Right lobe of liver (tissue), 6 donors: ENCODE measurements around the gene LYRM9. TPM values are rescaled to one million over a fixed set of nuclear protein-coding genes. Genes with fewer than 3 reads are reported as not detected.
"Not testable (repeated sequence)": the region's sequence is repeated elsewhere in the genome, so short reads cannot be mapped to it uniquely, and the experiment has no call there.

Source experiments
- ATAC-seq, 4 donors: fragments of 200-7000 bp; cut with Tn5 transposase; one replicate each; pipeline ENCODE4 v1.9.1; 2020; ENCODE audit warnings: mild to moderate bottlenecking in 4 of 4, moderate library complexity in 4 of 4
- DNase-seq, 3 donors: peaks; one replicate each; pipeline ENCODE4 v3.0.0-alpha.2; 2020
- H3K27ac ChIP-seq, 3 donors: fragments of 200-600 bp; one replicate each; pipeline ENCODE4 v1.8.0; 2022
- H3K27me3 ChIP-seq, 2 donors: fragments of 200-600 bp; one replicate each; pipeline ENCODE4 v1.8.0; 2022
- H3K36me3 ChIP-seq, 4 donors: fragments of 200-600 bp; sonication (generic) in 1 of 4; one replicate each; pipeline versions ENCODE4 v1.5.1 to v1.8.0; 2017 to 2022; ENCODE audit warnings: control low read depth in 1 of 4
- H3K4me1 ChIP-seq, 4 donors: fragments of 200-600 bp; sonication (generic) in 1 of 4; one replicate each; pipeline versions ENCODE4 v1.5.1 to v1.8.0; 2017 to 2022; ENCODE audit warnings: control low read depth in 1 of 4
- H3K4me3 ChIP-seq, 3 donors: fragments of 200-600 bp; one replicate each; pipeline ENCODE4 v1.8.0; 2022
- H3K9me3 ChIP-seq, 4 donors: fragments of 200-600 bp; sonication (generic) in 1 of 4; one replicate each; pipeline versions ENCODE4 v1.5.1 to v1.8.0; 2017 to 2022; ENCODE audit warnings: control low read depth in 1 of 4
- POLR2A ChIP-seq: fragments of 450-650 bp; IDR thresholded peaks from one replicate; pipeline ENCODE4 v1.6.1; 2017; ENCODE audit warnings: antibody characterized with exemption, mild to moderate bottlenecking
- WGBS: methylation state at CpG from one replicate; pipeline ENCODE4 v1.1.6; 2018; ENCODE audit warnings: low coverage, low lambda C conversion rate; ENCODE audit not compliant: insufficient coverage; ENCODE audit errors: missing lambda C conversion rate; 5-methylcytosine and 5-hydroxymethylcytosine counted together
- intact Hi-C, 2 donors: fragments of 100-400 bp; cut with DNase I; formaldehyde crosslinking; loops; one replicate each; pipeline versions ENCODE4 v1.11.2 to v1.14.1; 2022
- total RNA-seq, 6 experiments: library from RNA; depleted of rRNA in 2 of 6; stranded (reverse); fragments of >200 nt in 2 of 6; fragmentation: NEBNext Ultra II Directional in 3 of 6; extraction: Animal tissue kit (Norgen Biotek cat#: 25700) in 3 of 6; gene quantifications; one replicate each; pipeline versions ENCODE4 v1.1.0 to v1.2.4, GENCODE V29; 2016 to 2023
- TF ChIP-seq, protein P1 (sequence below), 4 donors: fragments of 200-600 bp in 3 of 4; fragments of 450-650 bp in 1 of 4; IDR thresholded peaks; one replicate each; pipeline versions ENCODE4 v1.5.1 to v1.8.0; 2016 to 2022; ENCODE audit warnings: antibody characterized with exemption in 4 of 4, mild to moderate bottlenecking in 2 of 4
- donor health status: DM: no; HTN: yes; CAD: no.
- donor health status: DM: no; HTN: no; CAD: no.
- donor health status: DM: no; HTN: no; CAD: no.
- donor health status: DM: no; HTN: yes; CAD: no.
- donor health status: DM: no; HTN: yes; CAD: no.

The LYRM9 gene
- total RNA-seq, 6 experiments from 2014 or later: 4.1 to 7.2 (median 5.5) TPM

GRCh38 chr17:27845264-27846041 lies 47.7 kb downstream of the LYRM9 start:
- intact Hi-C loops: no loop called here
- H3K27me3 ChIP-seq: no peaks in the 10 kb centered on the region
- H3K27ac ChIP-seq: peak overlapping the region in 1 of 3 donors; percentile 46
- DNase-seq (no peak), ATAC-seq (peak; percentile 53 to 85 (median 80))
- H3K36me3 ChIP-seq: no peaks in the 10 kb centered on the region
- peaks cover 0 to 25% (median 2%) of the 10 kb centered on the region in 4 donors for H3K4me1 ChIP-seq
- H3K9me3 ChIP-seq: no peaks in the 10 kb centered on the region
- no peak for TF ChIP-seq POLR2A
- TF ChIP-seq, protein P1, sequence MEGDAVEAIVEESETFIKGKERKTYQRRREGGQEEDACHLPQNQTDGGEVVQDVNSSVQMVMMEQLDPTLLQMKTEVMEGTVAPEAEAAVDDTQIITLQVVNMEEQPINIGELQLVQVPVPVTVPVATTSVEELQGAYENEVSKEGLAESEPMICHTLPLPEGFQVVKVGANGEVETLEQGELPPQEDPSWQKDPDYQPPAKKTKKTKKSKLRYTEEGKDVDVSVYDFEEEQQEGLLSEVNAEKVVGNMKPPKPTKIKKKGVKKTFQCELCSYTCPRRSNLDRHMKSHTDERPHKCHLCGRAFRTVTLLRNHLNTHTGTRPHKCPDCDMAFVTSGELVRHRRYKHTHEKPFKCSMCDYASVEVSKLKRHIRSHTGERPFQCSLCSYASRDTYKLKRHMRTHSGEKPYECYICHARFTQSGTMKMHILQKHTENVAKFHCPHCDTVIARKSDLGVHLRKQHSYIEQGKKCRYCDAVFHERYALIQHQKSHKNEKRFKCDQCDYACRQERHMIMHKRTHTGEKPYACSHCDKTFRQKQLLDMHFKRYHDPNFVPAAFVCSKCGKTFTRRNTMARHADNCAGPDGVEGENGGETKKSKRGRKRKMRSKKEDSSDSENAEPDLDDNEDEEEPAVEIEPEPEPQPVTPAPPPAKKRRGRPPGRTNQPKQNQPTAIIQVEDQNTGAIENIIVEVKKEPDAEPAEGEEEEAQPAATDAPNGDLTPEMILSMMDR (IDR thresholded peaks at IDR 0.05): no peak
- 23% methylated on average over 13 of the region's 13 CpGs for WGBS
- H3K4me3 ChIP-seq: no peak overlapping the region

DNA sequence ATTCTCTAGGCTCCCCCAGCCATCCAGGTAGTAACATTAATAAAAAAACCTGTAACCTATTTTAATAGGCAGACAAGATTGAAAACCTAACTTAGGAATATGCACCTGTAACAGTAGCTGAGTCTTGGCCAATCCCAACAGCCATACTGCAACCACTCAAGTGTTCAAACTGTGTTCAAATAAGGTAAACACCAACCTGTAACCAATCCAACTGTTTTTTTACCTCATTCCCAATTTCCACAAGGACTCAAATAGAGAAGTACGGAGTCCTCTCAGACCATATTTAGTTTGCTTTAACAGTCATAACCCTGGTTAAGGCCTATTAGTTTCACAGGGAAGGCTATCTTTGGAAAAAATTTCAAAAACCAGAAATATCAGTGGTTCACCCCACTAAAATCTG lies 52.5 kb downstream of the LYRM9 start:
- TF ChIP-seq POLR2A: no peak
- TF ChIP-seq, protein P1 (IDR thresholded peaks at IDR 0.05): no peak
- no peaks in the 10 kb centered on the region for H3K27me3 ChIP-seq
- ATAC-seq (peak; percentile 46 to 70 (median 69)), DNase-seq (no peak)
- H3K36me3 ChIP-seq: no peaks in the 10 kb centered on the region
- intact Hi-C loops: no loop called here
- peaks cover 0 to 27% (median 6%) of the 10 kb centered on the region in 4 donors for H3K4me1 ChIP-seq
- no peaks in the 10 kb centered on the region for H3K9me3 ChIP-seq
- 27% methylated on average over 1 of the region's 1 CpG for WGBS
- H3K4me3 ChIP-seq: no peak overlapping the region
- H3K27ac ChIP-seq: peak overlapping the region in 1 of 3 donors; percentile 56

DNA sequence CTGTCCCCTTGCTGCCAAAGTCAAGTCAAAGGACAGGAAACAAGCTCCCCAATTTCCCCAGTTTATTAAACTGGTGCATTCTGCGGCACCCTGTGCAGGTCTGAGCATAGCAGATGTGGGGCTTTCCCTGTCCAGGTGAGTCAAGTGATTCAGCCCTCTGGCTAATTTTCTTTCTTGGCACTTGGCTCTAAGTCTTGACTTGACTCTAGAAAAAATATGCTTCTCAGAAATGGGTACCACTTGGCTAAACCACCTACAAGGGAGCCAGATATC lies 52.8 kb downstream of the LYRM9 start:
- H3K9me3 ChIP-seq, H3K4me3 ChIP-seq, DNase-seq, H3K36me3 ChIP-seq, H3K27me3 ChIP-seq, intact Hi-C loops: not testable (repeated sequence)
- ATAC-seq: peak in 1 of 4 donors; percentile 4
- Histone ChIP-seq H3K4me1 (peaks cover 0 to 24% (median 6%) of the 10 kb centered on the region in 4 donors), H3K27ac (peak overlapping the region in 1 of 3 donors; percentile 56)
- WGBS: no CpG with 5 or more reads among the region's 1 CpG

DNA sequence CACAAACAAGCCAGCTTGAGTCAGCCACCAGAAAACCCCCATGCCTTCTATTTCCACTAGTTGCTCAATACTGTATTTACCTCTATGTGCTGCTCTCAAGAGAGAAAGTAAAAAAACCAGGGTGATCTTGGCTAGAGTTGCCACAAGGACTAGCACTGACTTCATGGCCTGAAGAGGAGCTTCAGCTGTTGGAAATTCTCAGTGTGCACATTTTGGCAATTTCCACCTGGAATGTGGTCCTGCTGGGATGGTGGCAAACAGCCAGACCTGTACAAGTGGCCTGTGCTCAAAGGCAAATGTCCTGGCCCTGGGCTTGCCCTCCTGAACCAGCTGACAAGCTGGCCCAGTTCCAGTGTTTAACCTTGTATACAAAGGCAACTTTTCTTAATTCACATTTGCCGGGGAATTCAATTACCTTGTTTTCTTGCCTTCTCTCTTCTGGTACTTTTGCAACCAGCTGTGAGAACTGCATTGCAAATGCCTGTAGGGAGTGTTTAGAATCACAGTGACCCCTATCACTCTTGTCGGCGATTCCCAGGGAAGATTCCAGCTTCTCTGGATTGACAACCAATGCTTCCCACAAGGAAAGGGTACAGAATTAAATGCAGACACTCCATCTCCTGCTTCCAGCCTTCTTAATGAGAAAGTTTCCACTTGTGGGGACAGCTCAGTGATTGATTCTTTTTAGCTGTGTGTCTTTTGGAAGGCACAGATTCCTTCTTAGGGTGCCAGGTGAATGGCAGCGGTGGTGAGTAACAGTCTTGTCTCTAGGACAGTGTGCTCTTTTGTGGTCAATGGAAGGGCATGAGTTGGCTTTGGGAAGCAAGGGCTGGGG lies 53.4 kb downstream of the LYRM9 start:
- ATAC-seq: peak; percentile 77 to 87 (median 86)
- peak overlapping the region in 1 of 3 donors; percentile 29 for H3K27ac ChIP-seq
- H3K4me3 ChIP-seq, intact Hi-C loops, H3K9me3 ChIP-seq, H3K27me3 ChIP-seq, DNase-seq, H3K36me3 ChIP-seq: not testable (repeated sequence)
- H3K4me1 ChIP-seq: peaks cover 0 to 20% (median 6%) of the 10 kb centered on the region in 4 donors
- 9% methylated on average over 1 of the region's 4 CpGs for WGBS

DNA sequence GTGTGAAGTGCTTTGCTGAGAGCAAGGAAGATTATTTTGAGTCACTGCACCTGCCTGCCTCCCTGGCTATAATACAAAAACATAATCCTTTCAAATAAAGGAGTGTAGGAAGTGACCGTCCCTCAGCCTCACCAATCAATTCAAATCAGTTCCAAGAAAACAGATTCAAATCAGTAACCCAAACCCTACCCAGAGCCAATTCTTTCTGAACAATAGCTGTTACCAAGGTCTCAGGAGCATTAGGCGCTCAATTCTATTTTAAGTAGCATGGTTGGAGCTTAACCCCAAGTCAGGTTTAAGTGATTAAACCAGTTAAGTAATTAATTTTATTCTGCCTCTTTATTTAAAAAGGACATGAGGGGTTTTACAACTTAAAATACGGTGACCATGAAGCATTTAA lies 54.6 kb downstream of the LYRM9 start:
- H3K36me3 ChIP-seq, H3K27ac ChIP-seq, intact Hi-C loops, H3K9me3 ChIP-seq, ATAC-seq, H3K27me3 ChIP-seq, H3K4me3 ChIP-seq, DNase-seq: not testable (repeated sequence)
- peaks cover 0 to 20% (median 6%) of the 10 kb centered on the region in 4 donors for H3K4me1 ChIP-seq
- WGBS: 100% methylated on average over 1 of the region's 3 CpGs

DNA sequence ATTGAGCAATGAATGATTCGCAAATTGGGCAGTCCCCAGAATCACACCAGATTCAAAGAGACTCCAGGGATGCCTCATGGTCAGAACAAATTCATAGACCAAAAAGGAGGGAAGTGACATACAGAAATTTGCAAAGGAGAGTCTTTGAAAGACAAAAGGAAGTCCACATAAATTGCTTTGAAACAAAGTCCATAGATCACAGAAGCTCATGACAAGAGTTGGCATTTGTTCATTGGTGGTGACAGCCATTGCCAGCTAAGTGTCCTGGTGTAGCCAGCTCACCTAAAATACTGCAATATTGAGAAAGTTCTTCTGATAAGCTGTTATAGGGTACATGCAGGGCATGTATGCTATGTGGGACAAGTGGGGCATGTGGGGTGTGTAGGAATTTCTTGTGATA lies 55.4 kb downstream of the LYRM9 start:
- DNase-seq, intact Hi-C loops, H3K9me3 ChIP-seq, H3K36me3 ChIP-seq, H3K27ac ChIP-seq, H3K27me3 ChIP-seq, H3K4me3 ChIP-seq: not testable (repeated sequence)
- WGBS: 77% methylated on average over 1 of the region's 1 CpG
- peaks cover 0 to 20% (median 6%) of the 10 kb centered on the region in 4 donors for H3K4me1 ChIP-seq
- ATAC-seq: peak in 3 of 4 donors; percentile 13 to 49 (median 20)
